Activated T-cell treated with anti-CD3 and anti-CD28 coated beads, Interleukin-2, amount 50 U/mL, for 1 hour (primary cell): Measurements from ENCODE around the gene ZNF26.

ENCODE experiments used
- DNase-seq: peaks from one replicate; pipeline ENCODE4 v3.0.0-alpha.2; 2020

ZNF26 gene

GRCh38 chr12:133063556-133063955 lies 77.4 kb downstream of the ZNF26 start:
- DNase-seq, result no peak

GRCh38 chr12:133073836-133074235 lies 87.7 kb downstream of the ZNF26 start:
- DNase-seq, result no peak
